Activated B cell treated with CpG ODN at 0.5 μM for 24 hours (primary cell): Measurements from ENCODE around the gene SGSM2. TPM values are rescaled to one million over a fixed set of nuclear protein-coding genes. Genes with fewer than 3 reads are reported as not detected.

Experiments used
- ATAC-seq: fragments of 200-7000 bp; cut with Tn5 transposase; one replicate; pipeline ENCODE4 v1.10.0; 2021; ENCODE audit warnings: low read depth, mild to moderate bottlenecking, moderate library complexity
- CTCF ChIA-PET: fragments of 350-600 bp; sonication (Branson Sonifier 250); formaldehyde crosslinking; loops from one replicate; lab custom pipeline; 2021; ENCODE audit warnings: antibody characterized with exemption; lab: Charles Lee
- POLR2A ChIA-PET: fragments of 350-600 bp; sonication (Branson Sonifier 250); formaldehyde crosslinking; loops from one replicate; lab custom pipeline; 2021; ENCODE audit warnings: antibody characterized with exemption; lab: Charles Lee
- DNase-seq: peaks from one replicate; pipeline ENCODE4 v3.0.0; 2022
- H3K27ac Mint-ChIP-seq: one replicate; pipeline ENCODE4 v1.8.0; 2020; ENCODE audit warnings: mixed read lengths
- H3K27me3 Mint-ChIP-seq: one replicate; pipeline ENCODE4 v1.8.0; 2021; ENCODE audit warnings: mixed read lengths
- H3K36me3 Mint-ChIP-seq: one replicate; pipeline ENCODE4 v1.8.0; 2021; ENCODE audit warnings: low read depth, mixed read lengths
- H3K4me1 Mint-ChIP-seq: one replicate; pipeline ENCODE4 v1.8.0; 2021; ENCODE audit warnings: mixed read lengths
- H3K4me3 Mint-ChIP-seq: one replicate; pipeline ENCODE4 v1.8.0; 2020; ENCODE audit warnings: mild to moderate bottlenecking, mixed read lengths
- H3K9me3 Mint-ChIP-seq: one replicate; pipeline ENCODE4 v1.8.0; 2020; ENCODE audit warnings: mixed read lengths
- intact Hi-C: fragments of 100-400 bp; cut with micrococcal nuclease; formaldehyde crosslinking; loops from one replicate; pipeline ENCODE4 v1.15.1; 2024
- total RNA-seq: library from RNA; stranded (reverse); gene quantifications from 2 replicates; pipeline ENCODE4 v1.2.3, GENCODE V29; 2022
- TF ChIP-seq, protein P1 (sequence below): fragments of 200-600 bp; IDR thresholded peaks from one replicate; pipeline ENCODE4 v1.8.0; 2022; ENCODE audit warnings: antibody characterized with exemption, mild to moderate bottlenecking

Gene SGSM2
- total RNA-seq, 1 donor from 2014 or later, result 60.5 TPM

DNA sequence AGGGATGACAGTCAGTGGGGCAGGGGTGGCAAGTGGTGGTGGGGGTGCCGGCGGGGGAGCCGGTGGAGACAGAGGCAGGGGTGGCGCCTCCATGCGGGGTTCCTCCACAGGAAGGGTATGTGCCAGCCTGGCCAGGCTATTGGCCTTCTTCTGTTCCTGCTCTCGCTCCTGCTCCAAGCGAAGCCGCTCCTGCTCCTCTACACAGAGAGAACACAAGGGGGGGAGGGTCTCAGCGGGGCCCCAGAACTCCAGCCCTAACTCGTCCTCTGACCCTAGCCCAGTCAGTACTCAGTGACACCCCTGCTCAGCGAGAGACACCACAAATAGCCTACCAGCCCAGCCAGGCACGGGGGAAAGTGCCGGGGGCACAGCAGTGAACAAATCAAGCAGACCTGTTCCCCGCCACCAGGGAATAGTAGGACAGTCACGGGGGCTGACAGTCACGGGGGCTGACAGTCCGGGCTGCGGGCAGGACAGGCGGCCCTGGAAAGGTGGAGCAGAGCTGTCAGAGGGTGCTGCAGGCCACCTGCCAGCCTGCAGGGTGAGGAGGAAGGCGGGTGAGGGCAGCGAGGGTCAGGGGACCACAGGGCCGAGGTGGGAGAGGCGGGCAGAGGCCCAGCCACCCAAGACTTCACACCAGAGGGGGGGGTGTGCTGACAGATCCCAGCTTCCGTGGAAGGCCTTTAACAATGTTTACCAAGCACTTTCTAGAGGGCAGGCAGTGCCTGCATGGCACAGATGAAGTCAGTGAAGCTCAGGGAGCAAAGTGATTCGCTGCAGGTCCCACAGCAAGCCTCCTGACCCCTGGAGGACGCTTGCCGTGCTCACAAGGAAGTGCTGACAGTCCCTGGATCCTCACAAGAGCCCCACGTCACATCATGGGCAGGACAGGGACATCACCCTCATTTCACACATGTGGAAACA, 58.2 kb downstream of the SGSM2 start:
- CTCF ChIA-PET, result no interaction called here
- DNase-seq, result no peak
- TF ChIP-seq, protein P1, sequence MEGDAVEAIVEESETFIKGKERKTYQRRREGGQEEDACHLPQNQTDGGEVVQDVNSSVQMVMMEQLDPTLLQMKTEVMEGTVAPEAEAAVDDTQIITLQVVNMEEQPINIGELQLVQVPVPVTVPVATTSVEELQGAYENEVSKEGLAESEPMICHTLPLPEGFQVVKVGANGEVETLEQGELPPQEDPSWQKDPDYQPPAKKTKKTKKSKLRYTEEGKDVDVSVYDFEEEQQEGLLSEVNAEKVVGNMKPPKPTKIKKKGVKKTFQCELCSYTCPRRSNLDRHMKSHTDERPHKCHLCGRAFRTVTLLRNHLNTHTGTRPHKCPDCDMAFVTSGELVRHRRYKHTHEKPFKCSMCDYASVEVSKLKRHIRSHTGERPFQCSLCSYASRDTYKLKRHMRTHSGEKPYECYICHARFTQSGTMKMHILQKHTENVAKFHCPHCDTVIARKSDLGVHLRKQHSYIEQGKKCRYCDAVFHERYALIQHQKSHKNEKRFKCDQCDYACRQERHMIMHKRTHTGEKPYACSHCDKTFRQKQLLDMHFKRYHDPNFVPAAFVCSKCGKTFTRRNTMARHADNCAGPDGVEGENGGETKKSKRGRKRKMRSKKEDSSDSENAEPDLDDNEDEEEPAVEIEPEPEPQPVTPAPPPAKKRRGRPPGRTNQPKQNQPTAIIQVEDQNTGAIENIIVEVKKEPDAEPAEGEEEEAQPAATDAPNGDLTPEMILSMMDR, result no peak
- Mint-ChIP-seq H3K36me3 (peaks cover 6% of the 10 kb centered on the region), H3K9me3 (no peaks in the 10 kb centered on the region), H3K4me3 (peak overlapping the region; percentile 40), H3K27ac (no peak overlapping the region), H3K4me1 (peaks cover 64% of the 10 kb centered on the region), H3K27me3 (no peaks in the 10 kb centered on the region)
- ATAC-seq, result no peak
- POLR2A ChIA-PET, result no interaction called here
- intact Hi-C loops, result no loop called here

DNA sequence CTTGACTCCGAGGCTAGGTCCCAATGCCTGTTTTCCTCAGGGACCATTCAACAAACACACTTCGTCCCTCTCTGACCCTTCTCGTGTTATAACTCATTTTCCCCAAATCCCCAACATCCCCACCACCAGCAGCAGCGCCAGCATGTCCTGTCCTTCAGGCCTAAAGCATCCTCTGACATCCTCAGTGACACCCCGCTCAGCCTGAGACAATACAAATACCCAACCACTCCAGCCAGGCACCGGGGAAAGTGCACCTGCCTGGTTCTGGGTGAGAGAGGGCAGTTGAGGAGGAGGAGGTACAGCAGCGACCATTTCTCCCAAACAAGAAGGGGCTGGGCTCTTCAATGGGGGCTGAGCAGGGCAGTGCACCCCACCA, 58.9 kb downstream of the SGSM2 start:
- TF ChIP-seq, protein P1, result no peak
- CTCF ChIA-PET, result no interaction called here
- peaks cover 6% of the 10 kb centered on the region for H3K36me3 Mint-ChIP-seq
- H3K4me1 Mint-ChIP-seq, result peaks cover 60% of the 10 kb centered on the region
- POLR2A ChIA-PET, result no interaction called here
- H3K27ac Mint-ChIP-seq, result peak overlapping the region; percentile 10
- intact Hi-C loops, result no loop called here
- H3K27me3 Mint-ChIP-seq, result no peaks in the 10 kb centered on the region
- ATAC-seq (no peak), DNase-seq (no peak)
- H3K4me3 Mint-ChIP-seq, result peak overlapping the region; percentile 40
- no peaks in the 10 kb centered on the region for H3K9me3 Mint-ChIP-seq

DNA sequence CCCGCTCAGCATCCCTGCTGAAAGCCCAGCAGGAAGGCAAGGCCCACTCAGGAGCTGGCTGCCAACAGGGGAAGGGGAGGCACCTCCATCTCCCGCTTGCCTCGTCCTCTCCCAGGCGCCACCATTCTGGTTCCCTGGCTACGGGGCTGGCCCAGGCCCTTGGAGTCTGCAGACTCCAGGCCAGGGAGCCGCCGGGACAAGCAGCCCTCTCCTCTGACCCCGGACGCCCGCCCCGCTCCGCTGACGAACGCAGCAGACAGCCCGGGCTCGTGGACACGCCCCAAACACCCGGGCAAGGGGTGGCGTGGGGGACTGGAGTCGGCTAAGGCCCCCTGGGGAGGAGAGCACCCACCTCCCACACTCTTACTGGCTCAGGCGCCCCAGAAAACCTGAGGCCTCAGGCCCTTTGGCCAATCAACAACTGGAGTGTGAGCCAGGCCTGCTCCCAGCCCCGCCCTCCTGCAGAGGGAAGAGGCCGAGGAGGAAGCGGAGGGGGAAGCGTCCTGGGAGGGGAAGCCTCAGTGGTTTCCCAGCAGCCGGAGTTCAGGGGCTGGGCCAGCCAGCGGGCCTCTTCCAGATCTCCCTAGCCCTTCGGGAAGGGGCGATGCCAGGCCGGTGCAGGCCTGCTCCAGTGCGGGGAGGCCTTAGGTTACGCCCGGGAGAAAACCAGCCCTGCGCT, 59.4 kb downstream of the SGSM2 start:
- Mint-ChIP-seq H3K4me1 (peaks cover 56% of the 10 kb centered on the region), H3K27ac (peak overlapping the region; percentile 68), H3K36me3 (peaks cover 11% of the 10 kb centered on the region), H3K27me3 (no peaks in the 10 kb centered on the region), H3K9me3 (no peaks in the 10 kb centered on the region), H3K4me3 (peak overlapping the region; percentile 59)
- no peak for ATAC-seq
- DNase-seq, result peak; percentile 56
- ChIA-PET CTCF (no interaction called here), POLR2A (no interaction called here)
- TF ChIP-seq, protein P1, result no peak
- intact Hi-C loops, result no loop called here

DNA sequence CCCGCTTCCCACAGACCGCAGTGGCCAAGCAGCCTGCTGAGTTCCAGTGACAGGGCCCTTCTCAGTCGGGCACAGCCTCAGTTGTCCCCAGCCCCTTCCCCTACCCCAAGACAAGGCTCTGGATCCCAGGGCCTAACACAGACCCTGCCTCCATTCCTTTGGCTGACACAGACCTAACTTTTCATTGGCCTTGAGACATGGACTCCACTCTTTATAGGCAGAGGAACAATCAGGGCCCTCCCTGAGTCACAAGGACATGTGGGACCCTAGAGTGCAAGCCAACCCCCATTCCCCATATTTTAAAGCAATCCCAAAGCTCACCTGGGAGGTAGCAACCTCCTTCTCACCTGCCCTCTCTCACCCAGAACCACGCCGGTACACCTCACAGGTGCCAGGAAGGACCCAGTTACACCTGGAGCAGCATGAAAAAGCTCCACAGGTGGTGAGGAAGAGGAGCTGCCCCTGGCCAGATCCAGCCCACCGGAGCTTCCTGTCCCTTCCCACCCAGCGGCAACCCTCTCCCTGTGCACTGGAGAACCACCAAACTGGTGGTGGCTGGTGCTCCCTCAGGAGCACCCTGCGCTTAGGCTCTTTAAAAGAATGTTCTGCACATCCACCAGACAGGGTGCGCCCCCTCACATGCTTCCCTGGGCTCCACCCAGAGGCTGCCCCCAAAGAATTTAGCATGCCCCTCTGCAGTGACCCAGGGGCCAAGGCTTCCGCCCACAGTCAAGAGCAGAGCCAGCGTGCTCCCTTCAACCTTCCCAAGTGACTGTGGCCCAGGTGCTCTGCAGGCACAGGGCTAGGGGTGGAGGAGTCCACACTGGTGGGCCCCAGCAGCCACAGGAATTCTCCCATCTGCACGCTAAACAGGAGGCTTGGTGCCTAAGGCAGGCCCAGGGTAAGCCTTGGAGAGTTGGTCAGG, 60.2 kb downstream of the SGSM2 start:
- H3K9me3 Mint-ChIP-seq, result no peaks in the 10 kb centered on the region
- peaks cover 54% of the 10 kb centered on the region for H3K4me1 Mint-ChIP-seq
- peaks cover 10% of the 10 kb centered on the region for H3K36me3 Mint-ChIP-seq
- H3K4me3 Mint-ChIP-seq, result peak overlapping the region; percentile 59
- DNase-seq (no peak), ATAC-seq (no peak)
- peak overlapping the region; percentile 68 for H3K27ac Mint-ChIP-seq
- intact Hi-C loops, result no loop called here
- POLR2A ChIA-PET, result no interaction called here
- CTCF ChIA-PET, result interaction anchor here (6.7 kb wide), 1 partner anchor 15 kb away, joined by 45 read pairs; no protein-coding TSS in a partner anchor
- TF ChIP-seq, protein P1, result no peak
- H3K27me3 Mint-ChIP-seq, result no peaks in the 10 kb centered on the region
